H9 (cell line): ENCODE results near the gene ZNF407. TPM values are rescaled to one million over a fixed set of nuclear protein-coding genes. Genes with fewer than 3 reads are reported as not detected.

Experiments
- DNase-seq: peaks from one replicate; pipeline ENCODE4 v3.0.0-alpha.2; 2017
- H2AFZ ChIP-seq: one replicate; pipeline ENCODE4 v1.6.1; 2013; ENCODE audit warnings: mild to moderate bottlenecking, low read length, control low read depth, moderate library complexity
- H2AK5ac ChIP-seq: 2 replicates; pipeline ENCODE4 v1.6.1; 2013; ENCODE audit warnings: low read length, control low read depth, mixed read lengths; ENCODE audit not compliant: insufficient read length
- H2BK120ac ChIP-seq: one replicate; pipeline ENCODE4 v1.6.1; 2013; ENCODE audit warnings: low read depth, mild to moderate bottlenecking, low read length, control low read depth, inconsistent platforms; ENCODE audit not compliant: poor library complexity, severe bottlenecking
- H2BK12ac ChIP-seq: 2 replicates; pipeline ENCODE4 v1.6.1; 2013; ENCODE audit warnings: low read length, control low read depth, mixed read lengths, low read depth; ENCODE audit not compliant: insufficient read length
- H2BK15ac ChIP-seq: 2 replicates; pipeline ENCODE4 v1.6.1; 2013; ENCODE audit warnings: low read depth, low read length, control low read depth
- H2BK20ac ChIP-seq: one replicate; pipeline ENCODE4 v1.6.1; 2013; ENCODE audit warnings: low read depth, mild to moderate bottlenecking, low read length, control low read depth, inconsistent platforms; ENCODE audit not compliant: poor library complexity, severe bottlenecking
- H2BK5ac ChIP-seq: 2 replicates; pipeline ENCODE4 v1.6.1; 2013; ENCODE audit warnings: low read length, control low read depth, mixed read lengths; ENCODE audit not compliant: insufficient read length
- H3K14ac ChIP-seq: 2 replicates; pipeline ENCODE4 v1.6.1; 2013; ENCODE audit warnings: low read length, control low read depth; ENCODE audit not compliant: insufficient read depth
- H3K18ac ChIP-seq: 2 replicates; pipeline ENCODE4 v1.6.1; 2013; ENCODE audit warnings: low read depth, mild to moderate bottlenecking, mixed read lengths, low read length, control low read depth; ENCODE audit not compliant: insufficient read length
- H3K23ac ChIP-seq: 2 replicates; pipeline ENCODE4 v1.6.1; 2013; ENCODE audit warnings: low read length, control low read depth, mixed read lengths, low read depth; ENCODE audit not compliant: insufficient read length
- H3K23me2 ChIP-seq: 2 replicates; pipeline ENCODE4 v1.6.1; 2013; ENCODE audit warnings: low read depth, mild to moderate bottlenecking, mixed read lengths, low read length, control low read depth; ENCODE audit not compliant: insufficient read length, poor library complexity, severe bottlenecking
- H3K27ac ChIP-seq: 2 replicates; pipeline ENCODE4 v1.5.1; 2013; ENCODE audit warnings: low read length, control low read depth, mixed read lengths, low read depth; ENCODE audit not compliant: insufficient read length
- H3K27me3 ChIP-seq: 2 replicates; pipeline ENCODE4 v1.6.1; 2013; ENCODE audit warnings: low read length, control low read depth, inconsistent platforms; ENCODE audit not compliant: insufficient read depth
- H3K4ac ChIP-seq: 2 replicates; pipeline ENCODE4 v1.6.1; 2013; ENCODE audit warnings: low read depth, mild to moderate bottlenecking, control low read depth, inconsistent platforms, low read length, moderate library complexity
- H3K4me1 ChIP-seq: 2 replicates; pipeline ENCODE4 v1.6.1; 2013; ENCODE audit warnings: low read length, control low read depth, inconsistent platforms; ENCODE audit not compliant: insufficient read depth
- H3K4me2 ChIP-seq: 2 replicates; pipeline ENCODE4 v1.6.1; 2013; ENCODE audit warnings: low read length, control low read depth, mixed read lengths; ENCODE audit not compliant: insufficient read length, insufficient read depth
- H3K56ac ChIP-seq: 2 replicates; pipeline ENCODE4 v1.6.1; 2013; ENCODE audit warnings: low read depth, mild to moderate bottlenecking, mixed read lengths, low read length, control low read depth; ENCODE audit not compliant: insufficient read length
- H3K79me1 ChIP-seq: 2 replicates; pipeline ENCODE4 v1.6.1; 2013; ENCODE audit warnings: low read depth, mild to moderate bottlenecking, moderate library complexity, low read length, control low read depth, inconsistent platforms; ENCODE audit not compliant: insufficient read depth, poor library complexity, severe bottlenecking
- H3K79me2 ChIP-seq: 2 replicates; pipeline ENCODE4 v1.6.1; 2013; ENCODE audit warnings: low read length, control low read depth, inconsistent platforms; ENCODE audit not compliant: insufficient read depth
- H3K9ac ChIP-seq: 2 replicates; pipeline ENCODE4 v1.6.1; 2013; ENCODE audit warnings: low read length, control low read depth, mixed read lengths; ENCODE audit not compliant: insufficient read length; ENCODE audit errors: extremely low read depth
- H3K9me3 ChIP-seq: one replicate; pipeline ENCODE4 v1.6.1; 2013; ENCODE audit warnings: low read depth, low read length, inconsistent platforms; ENCODE audit not compliant: control insufficient read depth
- H3T11ph ChIP-seq: one replicate; pipeline ENCODE4 v1.6.1; 2013; ENCODE audit warnings: mild to moderate bottlenecking, low read length, control low read depth, inconsistent platforms
- H4K20me1 ChIP-seq: one replicate; pipeline ENCODE4 v1.6.1; 2013; ENCODE audit not compliant: control insufficient read depth, insufficient read length, insufficient read depth
- H4K5ac ChIP-seq: 2 replicates; pipeline ENCODE4 v1.6.1; 2013; ENCODE audit warnings: low read depth, mild to moderate bottlenecking, mixed read lengths, low read length, control low read depth; ENCODE audit not compliant: insufficient read length
- H4K8ac ChIP-seq: replicated peaks from 2 replicates; pipeline ENCODE4 v1.6.1; 2013; ENCODE audit warnings: low read length, control low read depth, mixed read lengths, low read depth; ENCODE audit not compliant: insufficient read length
- H4K91ac ChIP-seq: 2 replicates; pipeline ENCODE4 v1.6.1; 2013; ENCODE audit warnings: low read depth, mild to moderate bottlenecking, moderate library complexity, mixed read lengths, low read length, control low read depth; ENCODE audit not compliant: insufficient read length
- H3K27ac Mint-ChIP-seq, 3 experiments: 2 replicates in 2 of 3; 3 replicates in 1 of 3; pipeline ENCODE4 v1.8.0; 2020 to 2021; ENCODE audit warnings: mixed read lengths in 3 of 3, mild to moderate bottlenecking in 1 of 3, moderate library complexity in 1 of 3
- H3K27me3 Mint-ChIP-seq: 2 replicates; pipeline ENCODE4 v1.8.0; 2021; ENCODE audit warnings: low read depth, mild to moderate bottlenecking, moderate library complexity, mixed read lengths
- H3K36me3 Mint-ChIP-seq, 3 experiments: 2 replicates in 2 of 3; 3 replicates in 1 of 3; pipeline ENCODE4 v1.8.0; 2020 to 2021; ENCODE audit warnings: low read depth in 3 of 3, mixed read lengths in 3 of 3; ENCODE audit not compliant: insufficient read depth in 1 of 3
- H3K4me1 Mint-ChIP-seq, 2 experiments: 2 replicates each; pipeline ENCODE4 v1.8.0; 2020; ENCODE audit warnings: mixed read lengths in 2 of 2
- H3K4me3 Mint-ChIP-seq, 2 experiments: 2 replicates in 1 of 2; 3 replicates in 1 of 2; pipeline ENCODE4 v1.8.0; 2020 to 2021; ENCODE audit warnings: mild to moderate bottlenecking in 2 of 2, mixed read lengths in 2 of 2, moderate library complexity in 1 of 2
- H3K9me3 Mint-ChIP-seq, 2 experiments: 2 replicates in 1 of 2; 3 replicates in 1 of 2; pipeline ENCODE4 v1.8.0; 2020; ENCODE audit warnings: mild to moderate bottlenecking in 2 of 2, mixed read lengths in 2 of 2, moderate library complexity in 1 of 2
- CTCF ChIP-seq: fragments of 200-600 bp; sonication (generic); conservative IDR thresholded peaks from 3 replicates; pipeline ENCODE4 v1.8.0; 2021; ENCODE audit warnings: antibody characterized with exemption, mild to moderate bottlenecking
- WGBS: extraction: QIAGEN DNeasy Blood & Tissue Kit; methylation state at CpG from one replicate; pipeline ENCODE4 v1.1.7; 2013; ENCODE audit warnings: missing lambda C conversion rate, low lambda C conversion rate, mixed read lengths; ENCODE audit not compliant: insufficient read length; ENCODE audit errors: extremely low coverage; 5-methylcytosine and 5-hydroxymethylcytosine counted together
- total RNA-seq: library from RNA; stranded (reverse); gene quantifications from 2 replicates; pipeline ENCODE4 v1.2.1, GENCODE V29; 2021

ZNF407 gene
- total RNA-seq, 1 experiment from 2014 or later, result 8.7 TPM

- no peak overlapping the region for H3K4me2 ChIP-seq
- no peak overlapping the region for H2BK15ac ChIP-seq
- Mint-ChIP-seq H3K4me1 (peaks cover 5 to 7% of the 10 kb centered on the region in 2 experiments), H3K9me3 (no peaks in the 10 kb centered on the region), H3K36me3 (no peaks in the 10 kb centered on the region; a peak in 1 of 7 replicates), H3K4me3 (no peak overlapping the region), H3K27ac (no peak overlapping the region), H3K27me3 (no peaks in the 10 kb centered on the region)
- no peak overlapping the region for H3K56ac ChIP-seq
- H3K4ac ChIP-seq, result no peak overlapping the region
- H3K18ac ChIP-seq, result no peak overlapping the region
- H2AK5ac ChIP-seq, result no peak overlapping the region
- H4K5ac ChIP-seq, result no peak overlapping the region
- no peaks in the 10 kb centered on the region for H3K23me2 ChIP-seq
- no CpG with 5 or more reads among the region's 4 CpGs for WGBS
- no peak overlapping the region for H3K23ac ChIP-seq
- TF ChIP-seq CTCF, result peak; percentile 77
- H3K4me1 ChIP-seq, result no peaks in the 10 kb centered on the region; the same call in 1 of the 2 replicates
- no peak overlapping the region for H2BK120ac ChIP-seq
- no peaks in the 10 kb centered on the region for H3K79me1 ChIP-seq
- H4K20me1 ChIP-seq, result no peaks in the 10 kb centered on the region
- H3K79me2 ChIP-seq, result no peaks in the 10 kb centered on the region
- no peak overlapping the region for H2BK20ac ChIP-seq
- H3K27me3 ChIP-seq, result no peaks in the 10 kb centered on the region
- no peak overlapping the region for H3K14ac ChIP-seq
- H3K9me3 ChIP-seq, result no peaks in the 10 kb centered on the region
- no peak overlapping the region for H2BK5ac ChIP-seq
- no peak overlapping the region for H2AFZ ChIP-seq
- H3K27ac ChIP-seq, result no peak overlapping the region
- no peak overlapping the region for H3K9ac ChIP-seq
- no peak for DNase-seq
- no peak overlapping the region for H2BK12ac ChIP-seq
- H4K91ac ChIP-seq, result no peak overlapping the region
- H4K8ac ChIP-seq, result no peak overlapping the region
- no peak overlapping the region for H3T11ph ChIP-seq
These were observed 54.8 kb downstream of the ZNF407 start for GRCh38 chr18:74652392-74652988.
